GM10847 (cell line): Measurements from ENCODE around the gene SAMD5.

Experiments used
- POLR2A ChIP-seq: IDR thresholded peaks from 2 replicates; pipeline ENCODE4 v1.6.1; 2011; ENCODE audit not compliant: insufficient read length; ENCODE audit errors: extremely low read depth

Gene SAMD5

GRCh38 chr6:147510929-147511590 lies 2.6 kb downstream of the SAMD5 start:
- no peak for TF ChIP-seq POLR2A

- TF ChIP-seq POLR2A, result no peak
These were observed 6.3 kb downstream of the SAMD5 start for GRCh38 chr6:147514831-147515230.

- no peak for TF ChIP-seq POLR2A
These were observed 6.8 kb downstream of the SAMD5 start for GRCh38 chr6:147515327-147515726.

GRCh38 chr6:147522597-147522996 lies 14.1 kb downstream of the SAMD5 start:
- no peak for TF ChIP-seq POLR2A

- no peak for TF ChIP-seq POLR2A
These were observed 17.2 kb downstream of the SAMD5 start for GRCh38 chr6:147525519-147526209.

- no peak for TF ChIP-seq POLR2A
These were observed 18.7 kb downstream of the SAMD5 start for GRCh38 chr6:147527197-147527596.

GRCh38 chr6:147528511-147529145 lies 20.1 kb downstream of the SAMD5 start:
- TF ChIP-seq POLR2A, result no peak

GRCh38 chr6:147530132-147531060 lies 21.9 kb downstream of the SAMD5 start:
- TF ChIP-seq POLR2A, result no peak

GRCh38 chr6:147531321-147531720 lies 22.8 kb downstream of the SAMD5 start:
- TF ChIP-seq POLR2A, result no peak

- no peak for TF ChIP-seq POLR2A
These were observed 25.8 kb downstream of the SAMD5 start for GRCh38 chr6:147534116-147534860.

- TF ChIP-seq POLR2A, result no peak
These were observed 30.3 kb downstream of the SAMD5 start for GRCh38 chr6:147538821-147539220.

- TF ChIP-seq POLR2A, result no peak
These were observed 31.6 kb downstream of the SAMD5 start for GRCh38 chr6:147540075-147540474.

- TF ChIP-seq POLR2A, result no peak
These were observed 35.9 kb downstream of the SAMD5 start for GRCh38 chr6:147544420-147544819.

- TF ChIP-seq POLR2A, result no peak
These were observed 38.2 kb downstream of the SAMD5 start for GRCh38 chr6:147546501-147547368.
